Thyroid gland (tissue), 4 donors: ENCODE data around the gene KLHL18. TPM values are rescaled to one million over a fixed set of nuclear protein-coding genes. Genes with fewer than 3 reads are reported as not detected.

Experiments used
- DNase-seq, 2 donors: peaks; one replicate each; pipeline ENCODE4 v3.0.0-alpha.2; 2019
- H3K27ac ChIP-seq, 3 donors: fragments of 200-600 bp; sonication (generic); 1 replicate in 2 of 3; 2 replicates in 1 of 3; pipeline ENCODE4 v1.5.1; 2016 to 2019; ENCODE audit warnings: mild to moderate bottlenecking in 1 of 3, moderate library complexity in 1 of 3
- H3K27me3 ChIP-seq: fragments of 200-600 bp; sonication (generic); one replicate; pipeline ENCODE4 v1.5.1; 2019
- H3K36me3 ChIP-seq, 2 donors: fragments of 200-600 bp; sonication (generic); one replicate each; pipeline ENCODE4 v1.5.1; 2016 to 2019
- H3K4me1 ChIP-seq, 2 donors: fragments of 200-600 bp; sonication (generic); one replicate each; pipeline ENCODE4 v1.5.1; 2017 to 2019
- H3K4me3 ChIP-seq, 3 donors: fragments of 200-600 bp; sonication (generic); replicated peaks in 1 of 3; 1 replicate in 2 of 3; 2 replicates in 1 of 3; pipeline ENCODE4 v1.5.1; 2016; ENCODE audit warnings: mild to moderate bottlenecking in 1 of 3
- H3K9me3 ChIP-seq: fragments of 200-600 bp; sonication (generic); one replicate; pipeline ENCODE4 v1.5.1; 2017
- CTCF ChIP-seq, 6 experiments: fragments of 200-600 bp in 3 of 6; fragments of 450-650 bp in 3 of 6; sonication (generic) in 3 of 6; IDR thresholded peaks; one replicate each; pipeline ENCODE4 v1.5.1; 2016 to 2019; ENCODE audit warnings: antibody characterized with exemption in 6 of 6, mild to moderate bottlenecking in 2 of 6, inconsistent platforms in 1 of 6, moderate library complexity in 1 of 6
- POLR2A ChIP-seq, 2 donors: fragments of 450-650 bp; IDR thresholded peaks; one replicate each; pipeline ENCODE4 v1.6.1; 2017; ENCODE audit warnings: antibody characterized with exemption in 2 of 2, mild to moderate bottlenecking in 2 of 2, moderate library complexity in 1 of 2
- WGBS, 2 donors: methylation state at CpG; one replicate each; pipeline ENCODE4 v1.1.5; 2017; 5-methylcytosine and 5-hydroxymethylcytosine counted together
- intact Hi-C: fragments of 100-400 bp; cut with DNase I; formaldehyde crosslinking; loops from one replicate; pipeline ENCODE4 v1.15.1; 2023
- total RNA-seq, 4 donors: library from RNA; depleted of rRNA; stranded (reverse); fragments of >200 nt; gene quantifications; one replicate each; pipeline ENCODE4 v1.2.3, GENCODE V29; 2016

Gene KLHL18
- total RNA-seq, 4 donors from 2014 or later: 25.2 to 38.7 (median 30.6) TPM

- no peak for TF ChIP-seq CTCF (IDR thresholded peaks at IDR 0.05)
- TF ChIP-seq POLR2A (IDR thresholded peaks at IDR 0.05): no peak
- Histone ChIP-seq H3K36me3 (peaks cover 0 to 5% of the 10 kb centered on the region in 2 donors), H3K27me3 (no peaks in the 10 kb centered on the region), H3K9me3 (no peaks in the 10 kb centered on the region), H3K4me3 (peak overlapping the region; percentile 70 to 98 (median 92)), H3K27ac (peak overlapping the region; percentile 84 to 94 (median 85)), H3K4me1 (peaks cover 21 to 44% of the 10 kb centered on the region in 2 donors)
- peak; percentile 84 to 85 for DNase-seq
- WGBS, 2 donors: 4 to 8% methylated on average over 37 to 38 of the region's 44 CpGs
- intact Hi-C loops: no loop called here
These were observed 98.8 kb downstream of the KLHL18 start for GRCh38 chr3:47381317-47382157.

- H3K27ac ChIP-seq: no peak overlapping the region
- TF ChIP-seq CTCF (IDR thresholded peaks at IDR 0.05) (no peak), POLR2A (IDR thresholded peaks at IDR 0.05) (no peak)
- H3K4me3 ChIP-seq: no peak overlapping the region
- H3K9me3 ChIP-seq: no peaks in the 10 kb centered on the region
- DNase-seq: no peak
- 90 to 91% methylated on average over 4 of the region's 4 CpGs for WGBS, 2 donors
- intact Hi-C loops: no loop called here
- peaks cover 21 to 43% of the 10 kb centered on the region in 2 donors for H3K4me1 ChIP-seq
- peaks cover 0 to 5% of the 10 kb centered on the region in 2 donors for H3K36me3 ChIP-seq
- no peaks in the 10 kb centered on the region for H3K27me3 ChIP-seq
These were observed 101.7 kb downstream of the KLHL18 start for GRCh38 chr3:47384425-47384824.

- Histone ChIP-seq H3K9me3 (no peaks in the 10 kb centered on the region), H3K36me3 (peaks cover 0 to 5% of the 10 kb centered on the region in 2 donors), H3K4me1 (peaks cover 20 to 42% of the 10 kb centered on the region in 2 donors), H3K27ac (peak overlapping the region in 1 of 3 donors; percentile 2), H3K4me3 (no peak overlapping the region), H3K27me3 (no peaks in the 10 kb centered on the region)
- 85 to 92% methylated on average over 4 of the region's 4 CpGs for WGBS, 2 donors
- no peak for TF ChIP-seq POLR2A (IDR thresholded peaks at IDR 0.05)
- no peak for TF ChIP-seq CTCF (IDR thresholded peaks at IDR 0.05)
- no peak for DNase-seq
- intact Hi-C loops: no loop called here
These were observed 102.3 kb downstream of the KLHL18 start for GRCh38 chr3:47385007-47385406.

- H3K9me3 ChIP-seq: no peaks in the 10 kb centered on the region
- H3K4me1 ChIP-seq: peaks cover 20 to 50% of the 10 kb centered on the region in 2 donors
- no peak overlapping the region for H3K27ac ChIP-seq
- WGBS, 2 donors: 84 to 89% methylated on average over 2 of the region's 2 CpGs
- peaks cover 0 to 5% of the 10 kb centered on the region in 2 donors for H3K36me3 ChIP-seq
- TF ChIP-seq CTCF (IDR thresholded peaks at IDR 0.05): no peak
- TF ChIP-seq POLR2A (IDR thresholded peaks at IDR 0.05): no peak
- H3K27me3 ChIP-seq: no peaks in the 10 kb centered on the region
- DNase-seq: no peak
- intact Hi-C loops: no loop called here
- H3K4me3 ChIP-seq: no peak overlapping the region
These were observed 103.1 kb downstream of the KLHL18 start for GRCh38 chr3:47385796-47386195.

GRCh38 chr3:47392933-47393332, 110.2 kb downstream of the KLHL18 start:
- intact Hi-C loops: no loop called here
- Histone ChIP-seq H3K36me3 (no peaks in the 10 kb centered on the region), H3K4me3 (no peak overlapping the region), H3K4me1 (peaks cover 39 to 76% of the 10 kb centered on the region in 2 donors), H3K27me3 (no peaks in the 10 kb centered on the region), H3K27ac (peak overlapping the region in 1 of 3 donors; percentile 46), H3K9me3 (no peaks in the 10 kb centered on the region)
- no peak for DNase-seq
- TF ChIP-seq CTCF (IDR thresholded peaks at IDR 0.05): no peak
- no peak for TF ChIP-seq POLR2A (IDR thresholded peaks at IDR 0.05)
- WGBS, 2 donors: 97 to 99% methylated on average over 3 of the region's 3 CpGs
